ENCODE data around the gene RIMBP2. TPM values are rescaled to one million over a fixed set of nuclear protein-coding genes. Genes with fewer than 3 reads are reported as not detected.

The RIMBP2 gene
- total RNA-seq, 4 donors from 2014 or later: 0.22 to 1.4 (median 1.2) TPM; not detected in 1

- Histone ChIP-seq H3K4me3 (no peak overlapping the region), H3K4me1 (no peaks in the 10 kb centered on the region), H3K27ac (no peak overlapping the region), H3K9me3 (no peaks in the 10 kb centered on the region), H3K27me3 (no peaks in the 10 kb centered on the region), H3K36me3 (no peaks in the 10 kb centered on the region)
- WGBS, 2 donors: 77 to 85% methylated on average over 44 to 45 of the region's 51 CpGs
- no peak for DNase-seq (ENCODE audit: low spot score in 2 of 2)
- TF ChIP-seq POLR2A (IDR thresholded peaks at IDR 0.05): no peak
- TF ChIP-seq, protein P1, sequence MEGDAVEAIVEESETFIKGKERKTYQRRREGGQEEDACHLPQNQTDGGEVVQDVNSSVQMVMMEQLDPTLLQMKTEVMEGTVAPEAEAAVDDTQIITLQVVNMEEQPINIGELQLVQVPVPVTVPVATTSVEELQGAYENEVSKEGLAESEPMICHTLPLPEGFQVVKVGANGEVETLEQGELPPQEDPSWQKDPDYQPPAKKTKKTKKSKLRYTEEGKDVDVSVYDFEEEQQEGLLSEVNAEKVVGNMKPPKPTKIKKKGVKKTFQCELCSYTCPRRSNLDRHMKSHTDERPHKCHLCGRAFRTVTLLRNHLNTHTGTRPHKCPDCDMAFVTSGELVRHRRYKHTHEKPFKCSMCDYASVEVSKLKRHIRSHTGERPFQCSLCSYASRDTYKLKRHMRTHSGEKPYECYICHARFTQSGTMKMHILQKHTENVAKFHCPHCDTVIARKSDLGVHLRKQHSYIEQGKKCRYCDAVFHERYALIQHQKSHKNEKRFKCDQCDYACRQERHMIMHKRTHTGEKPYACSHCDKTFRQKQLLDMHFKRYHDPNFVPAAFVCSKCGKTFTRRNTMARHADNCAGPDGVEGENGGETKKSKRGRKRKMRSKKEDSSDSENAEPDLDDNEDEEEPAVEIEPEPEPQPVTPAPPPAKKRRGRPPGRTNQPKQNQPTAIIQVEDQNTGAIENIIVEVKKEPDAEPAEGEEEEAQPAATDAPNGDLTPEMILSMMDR (IDR thresholded peaks at IDR 0.05): no peak
- TF ChIP-seq EP300 (IDR thresholded peaks at IDR 0.05): no peak
Measured at GRCh38 chr12:130423991-130424857, 291.9 kb downstream of the RIMBP2 start.

GRCh38 chr12:130423136-130423535, 293.0 kb downstream of the RIMBP2 start:
- H3K27me3 ChIP-seq: no peaks in the 10 kb centered on the region
- no peaks in the 10 kb centered on the region for H3K9me3 ChIP-seq
- H3K4me1 ChIP-seq: no peaks in the 10 kb centered on the region
- DNase-seq (ENCODE audit: low spot score in 2 of 2): no peak
- 84 to 85% methylated on average over 11 of the region's 11 CpGs for WGBS, 2 donors
- H3K4me3 ChIP-seq: no peak overlapping the region
- no peak overlapping the region for H3K27ac ChIP-seq
- TF ChIP-seq, protein P1 (IDR thresholded peaks at IDR 0.05): no peak
- TF ChIP-seq POLR2A (IDR thresholded peaks at IDR 0.05) (no peak), EP300 (IDR thresholded peaks at IDR 0.05) (no peak)
- H3K36me3 ChIP-seq: no peaks in the 10 kb centered on the region

DNA sequence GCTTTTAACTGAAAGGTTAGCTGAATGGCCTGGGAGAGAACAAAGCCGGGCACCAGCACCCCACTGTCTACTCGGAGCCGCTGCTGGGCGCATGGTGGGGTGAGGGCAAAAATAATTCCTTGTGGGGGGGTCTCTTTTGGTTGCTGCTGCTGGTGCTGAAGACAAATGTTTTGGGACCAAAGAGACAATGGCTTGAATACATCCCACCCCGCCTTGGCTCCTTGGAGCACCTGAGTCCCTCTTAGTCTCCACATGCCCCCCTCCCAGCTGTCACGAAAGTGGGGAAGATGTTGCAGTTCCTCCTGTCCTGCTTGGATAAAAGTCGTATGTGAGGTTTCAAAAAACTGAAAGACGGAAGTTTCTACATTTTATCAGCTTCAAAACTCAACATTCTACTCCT, 293.4 kb downstream of the RIMBP2 start:
- no peaks in the 10 kb centered on the region for H3K9me3 ChIP-seq
- no peak overlapping the region for H3K4me3 ChIP-seq
- no peak for DNase-seq (ENCODE audit: low spot score in 2 of 2)
- H3K4me1 ChIP-seq: no peaks in the 10 kb centered on the region
- TF ChIP-seq POLR2A (IDR thresholded peaks at IDR 0.05) (no peak), EP300 (IDR thresholded peaks at IDR 0.05) (no peak)
- TF ChIP-seq, protein P1 (IDR thresholded peaks at IDR 0.05): no peak
- H3K27me3 ChIP-seq: no peaks in the 10 kb centered on the region
- WGBS, 2 donors: 88 to 91% methylated on average over 8 of the region's 8 CpGs
- no peaks in the 10 kb centered on the region for H3K36me3 ChIP-seq
- no peak overlapping the region for H3K27ac ChIP-seq

DNA sequence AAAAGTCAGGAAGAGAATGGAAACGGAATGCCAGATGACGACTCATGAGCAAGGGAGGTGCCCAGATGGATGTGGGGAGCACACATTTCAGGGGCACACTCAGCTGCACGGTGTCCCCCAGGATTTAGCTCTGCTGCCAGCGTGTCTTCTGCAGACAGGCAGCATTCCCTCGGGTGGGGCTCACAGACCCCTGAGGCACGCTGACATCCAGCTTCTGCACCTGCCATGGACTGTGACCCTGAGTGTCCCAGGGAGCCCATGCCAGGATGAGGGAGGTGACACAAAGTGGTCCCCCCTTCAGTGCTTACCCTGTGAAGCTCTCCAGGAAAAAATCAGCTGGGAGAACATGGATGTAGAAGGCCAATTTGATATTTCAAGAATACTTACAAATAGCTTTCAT, 294.2 kb downstream of the RIMBP2 start:
- Histone ChIP-seq H3K4me3 (no peak overlapping the region), H3K27me3 (no peaks in the 10 kb centered on the region), H3K4me1 (no peaks in the 10 kb centered on the region), H3K27ac (no peak overlapping the region), H3K9me3 (no peaks in the 10 kb centered on the region), H3K36me3 (no peaks in the 10 kb centered on the region)
- TF ChIP-seq, protein P1 (IDR thresholded peaks at IDR 0.05): no peak
- TF ChIP-seq EP300 (IDR thresholded peaks at IDR 0.05) (no peak), POLR2A (IDR thresholded peaks at IDR 0.05) (no peak)
- 66 to 75% methylated on average over 6 of the region's 6 CpGs for WGBS, 2 donors
- no peak for DNase-seq (ENCODE audit: low spot score in 2 of 2)

GRCh38 chr12:130420071-130420470, 296.0 kb downstream of the RIMBP2 start:
- TF ChIP-seq EP300 (IDR thresholded peaks at IDR 0.05): no peak
- TF ChIP-seq, protein P1 (IDR thresholded peaks at IDR 0.05): no peak
- TF ChIP-seq POLR2A (IDR thresholded peaks at IDR 0.05): no peak
- Histone ChIP-seq H3K36me3 (no peaks in the 10 kb centered on the region), H3K9me3 (no peaks in the 10 kb centered on the region), H3K4me3 (no peak overlapping the region), H3K4me1 (no peaks in the 10 kb centered on the region), H3K27me3 (no peaks in the 10 kb centered on the region), H3K27ac (no peak overlapping the region)
- WGBS, 2 donors: 71 to 75% methylated on average over 4 of the region's 4 CpGs
- DNase-seq (ENCODE audit: low spot score in 2 of 2): no peak

Data from tibial nerve (tissue), 4 donors.